Measurements from ENCODE around the gene MAP3K8.

Gene MAP3K8

GRCh38 chr10:30493609-30494530 lies 59.9 kb downstream of the MAP3K8 start:
- no peak for DNase-seq

GRCh38 chr10:30494558-30494957 lies 60.6 kb downstream of the MAP3K8 start:
- DNase-seq = no peak

- no peak for DNase-seq
Measured at GRCh38 chr10:30495687-30496086, 61.7 kb downstream of the MAP3K8 start.

GRCh38 chr10:30499816-30500215 lies 65.8 kb downstream of the MAP3K8 start:
- no peak for DNase-seq

GRCh38 chr10:30500534-30500933 lies 66.5 kb downstream of the MAP3K8 start:
- no peak for DNase-seq

GRCh38 chr10:30500963-30501504 lies 67.0 kb downstream of the MAP3K8 start:
- no peak for DNase-seq

GRCh38 chr10:30502266-30503060 lies 68.5 kb downstream of the MAP3K8 start:
- DNase-seq = no peak

GRCh38 chr10:30503700-30504266 lies 69.8 kb downstream of the MAP3K8 start:
- no peak for DNase-seq

GRCh38 chr10:30505543-30506298 lies 71.7 kb downstream of the MAP3K8 start:
- DNase-seq = no peak

GRCh38 chr10:30509508-30509907 lies 75.5 kb downstream of the MAP3K8 start:
- no peak for DNase-seq

GRCh38 chr10:30510184-30510931 lies 76.4 kb downstream of the MAP3K8 start:
- peak; percentile 35 for DNase-seq

GRCh38 chr10:30510932-30511700 lies 77.1 kb downstream of the MAP3K8 start:
- no peak for DNase-seq

All from stimulated activated CD4-positive, alpha-beta T cell treated with anti-CD3 and anti-CD28 coated beads, Interleukin-4, amount 100 ng/mL, for 24 hours (primary cell).